ENCODE measurements around the gene FYCO1.
"Not testable (repeated sequence)": the region's sequence is repeated elsewhere in the genome, so short reads cannot be mapped to it uniquely, and the experiment has no call there.

FYCO1 gene

DNA sequence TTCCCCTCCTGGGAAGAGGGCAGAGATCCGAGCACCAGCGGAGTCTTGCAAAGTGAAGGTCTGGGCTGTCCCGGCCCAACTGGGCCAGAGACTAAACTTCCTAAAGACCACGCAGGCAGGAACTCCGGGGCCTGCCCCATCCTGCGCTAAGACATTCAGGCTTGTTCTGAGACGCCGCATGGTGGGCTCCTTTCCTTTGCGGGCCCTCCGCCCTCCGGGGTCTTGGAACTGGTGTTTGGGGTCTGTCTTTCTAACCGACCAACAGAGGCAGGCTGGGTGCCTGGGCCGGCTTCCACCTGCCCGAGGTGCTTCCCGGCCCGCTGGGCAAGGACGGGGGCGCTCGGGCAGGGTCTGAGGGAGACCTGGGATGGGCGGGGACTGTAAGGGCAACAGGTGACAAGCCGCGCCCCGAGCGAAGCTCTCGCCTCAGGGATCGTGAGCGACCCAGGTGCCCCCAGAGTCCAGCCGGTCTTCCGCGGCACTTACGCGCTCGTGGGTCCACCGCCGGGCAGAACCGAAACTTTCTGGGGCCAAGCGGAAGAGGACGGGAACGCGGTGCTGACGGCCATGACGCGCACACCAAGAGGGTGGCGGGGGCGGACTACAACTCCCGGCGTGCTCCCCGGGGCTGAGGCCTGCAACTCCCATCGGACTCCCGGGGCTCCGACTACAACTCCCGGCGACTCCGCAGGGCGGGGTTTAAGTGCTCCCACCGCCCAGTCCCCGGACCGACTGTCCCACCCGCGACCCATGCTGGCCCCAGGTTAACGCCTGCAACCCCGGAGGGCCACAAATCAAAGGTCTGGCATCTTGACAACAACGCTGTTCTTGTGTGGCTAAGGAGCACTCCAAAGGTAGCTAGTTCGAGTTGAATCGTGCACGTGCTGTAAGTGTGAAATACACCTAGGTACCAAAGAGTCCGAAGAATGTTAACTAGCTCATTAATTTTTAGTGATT is at the start of gene FYCO1:
FYCO1 (minus strand) TSS at position 589 of the 957 bp plus-strand sequence. CDS start 10,914 bp downstream, outside the sequence.
- peak; percentile 94 for DNase-seq

DNA sequence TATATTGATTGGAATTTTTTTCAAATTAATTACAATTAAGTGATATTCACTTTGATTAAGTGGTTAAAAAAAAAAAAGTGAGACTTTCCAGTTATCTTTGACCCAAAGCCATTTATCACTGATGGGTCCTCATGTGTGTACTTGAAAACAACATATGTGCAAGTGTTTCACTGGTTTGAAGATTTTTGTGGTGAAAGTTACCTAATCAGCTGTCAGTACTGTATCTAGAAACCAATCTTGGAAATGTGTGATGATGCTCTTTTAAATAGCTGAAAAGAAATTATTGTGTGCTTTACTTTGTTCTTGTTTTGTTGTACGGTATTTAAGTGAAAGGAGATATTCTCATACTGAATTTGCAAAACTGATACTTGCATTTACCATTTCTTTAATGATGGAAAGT is 43.3 kb upstream of the FYCO1 start:
- DNase-seq = no peak

DNA sequence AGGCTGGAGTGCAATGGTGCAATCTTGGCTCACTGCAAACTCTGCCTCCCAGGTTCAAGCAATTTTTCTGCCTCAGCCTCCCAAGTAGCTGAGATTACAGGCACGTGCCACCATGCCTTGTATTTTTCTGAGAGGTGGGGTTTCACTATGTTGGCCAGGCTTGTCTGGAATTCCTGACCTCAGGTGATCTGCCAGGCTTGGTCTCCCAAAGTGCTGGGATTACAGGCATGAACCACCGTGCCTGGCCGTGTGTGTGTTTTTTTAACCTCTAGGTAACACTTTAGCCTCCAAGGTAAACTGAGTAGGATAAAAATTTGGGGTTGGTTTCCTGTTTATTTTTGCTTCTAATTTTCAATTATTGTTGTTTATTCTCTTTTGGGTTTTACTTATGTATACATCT is 42.4 kb upstream of the FYCO1 start:
- DNase-seq = not testable (repeated sequence)

DNA sequence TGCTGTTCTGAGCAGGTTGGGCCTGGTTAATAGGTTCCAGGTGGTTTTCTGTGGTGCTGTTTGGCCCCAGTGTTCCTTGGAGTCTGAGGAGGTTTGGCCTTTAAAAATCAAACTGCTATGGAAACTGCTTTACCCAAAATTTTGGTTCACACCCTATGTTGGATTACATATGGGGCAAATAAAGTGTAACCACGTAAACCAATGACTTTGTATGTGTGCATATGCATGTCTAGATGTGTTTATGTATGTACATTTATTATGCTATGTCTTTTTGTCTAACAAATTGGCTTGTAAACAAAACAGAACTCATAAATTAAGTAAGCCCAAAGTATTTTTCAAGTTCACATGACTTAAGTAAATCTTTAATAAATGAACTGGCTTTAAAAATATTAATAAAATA is 40.6 kb upstream of the FYCO1 start:
- no peak for DNase-seq

DNA sequence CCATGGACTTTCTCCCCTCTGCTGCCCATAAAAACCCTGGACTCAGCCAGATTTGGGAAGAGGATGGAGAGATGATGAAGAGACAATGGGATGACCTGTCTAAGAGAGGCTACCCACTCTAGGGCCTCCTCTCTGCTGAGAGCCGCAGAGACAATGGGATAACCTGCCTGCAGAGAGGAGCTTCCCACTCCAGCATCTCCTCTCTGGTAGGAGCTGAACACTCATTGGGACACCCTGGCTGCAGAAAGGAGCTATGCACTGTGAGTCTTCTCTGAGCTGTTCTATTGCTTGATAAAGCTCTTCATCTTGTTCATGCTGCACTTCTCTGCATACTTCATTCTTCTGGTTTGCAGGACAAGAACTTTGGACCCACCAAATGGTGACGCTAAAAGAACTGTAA is 36.1 kb upstream of the FYCO1 start:
- no peak for DNase-seq

DNA sequence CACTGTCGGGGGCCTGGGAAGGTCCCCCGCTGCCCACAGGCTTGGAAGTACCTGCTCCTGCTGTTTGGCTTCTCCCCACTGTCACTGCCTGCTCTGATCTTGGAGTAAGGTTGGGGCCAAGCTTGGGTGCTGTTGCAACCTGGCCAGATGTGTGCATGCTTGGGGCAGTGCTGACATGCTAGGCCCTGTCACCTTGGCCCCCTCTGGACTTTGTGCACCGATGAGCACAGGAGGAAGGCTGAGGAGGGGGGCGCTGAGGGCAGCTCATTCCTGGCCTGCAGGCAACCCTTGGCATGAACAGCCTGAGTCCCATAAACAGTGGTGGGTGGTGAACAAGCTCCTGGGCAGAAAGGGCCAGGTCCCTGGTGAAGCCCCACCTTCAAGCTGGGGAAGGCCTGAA is 35.6 kb upstream of the FYCO1 start:
- DNase-seq = no peak

DNA sequence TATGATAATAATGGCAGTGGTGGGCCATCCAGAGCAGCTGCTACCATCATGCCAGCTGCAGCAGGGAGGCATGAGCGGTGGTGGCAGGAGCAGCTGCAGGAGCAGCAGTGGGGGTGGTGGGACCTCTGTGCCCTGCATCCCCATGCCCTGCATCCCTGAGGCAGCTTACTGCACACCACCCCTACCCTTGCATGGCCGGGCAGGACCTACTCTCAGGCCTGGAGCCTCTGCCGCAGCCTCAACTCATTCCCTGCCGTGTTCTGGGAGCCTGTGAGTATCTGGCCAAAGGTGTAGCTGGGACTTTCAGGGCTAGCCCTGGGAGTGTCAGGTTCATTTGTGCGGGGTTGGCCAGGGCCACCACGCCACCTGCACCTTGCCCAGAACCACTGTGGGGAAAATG is 35.0 kb upstream of the FYCO1 start:
- DNase-seq = no peak

DNA sequence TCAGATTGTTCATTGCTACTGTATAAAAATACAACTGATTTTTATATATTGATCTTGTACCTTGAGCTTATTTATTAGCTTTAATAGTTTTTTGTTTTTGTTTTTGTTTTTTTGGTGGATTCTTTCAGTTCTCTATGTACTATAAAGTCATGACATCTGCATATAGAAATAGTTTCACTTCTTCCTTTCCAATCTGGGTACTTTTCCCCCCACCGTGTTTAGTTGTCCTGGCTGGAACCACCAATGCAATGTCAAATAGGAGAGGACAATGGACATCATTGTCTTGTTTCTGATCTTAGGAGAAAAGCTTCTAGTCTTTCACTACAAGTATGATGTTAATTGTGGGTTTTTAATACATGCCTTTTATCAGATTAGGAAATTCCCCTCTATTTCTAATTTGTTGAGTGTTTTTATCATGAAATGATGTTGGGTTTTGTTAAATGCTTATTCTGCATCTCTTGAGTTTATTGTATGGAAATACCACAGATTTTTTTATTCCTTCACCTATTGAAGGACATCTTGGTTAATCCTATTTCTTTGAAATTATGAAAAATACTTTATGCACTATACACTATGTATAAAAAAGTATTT is 34.4 kb upstream of the FYCO1 start:
- DNase-seq = no peak

DNA sequence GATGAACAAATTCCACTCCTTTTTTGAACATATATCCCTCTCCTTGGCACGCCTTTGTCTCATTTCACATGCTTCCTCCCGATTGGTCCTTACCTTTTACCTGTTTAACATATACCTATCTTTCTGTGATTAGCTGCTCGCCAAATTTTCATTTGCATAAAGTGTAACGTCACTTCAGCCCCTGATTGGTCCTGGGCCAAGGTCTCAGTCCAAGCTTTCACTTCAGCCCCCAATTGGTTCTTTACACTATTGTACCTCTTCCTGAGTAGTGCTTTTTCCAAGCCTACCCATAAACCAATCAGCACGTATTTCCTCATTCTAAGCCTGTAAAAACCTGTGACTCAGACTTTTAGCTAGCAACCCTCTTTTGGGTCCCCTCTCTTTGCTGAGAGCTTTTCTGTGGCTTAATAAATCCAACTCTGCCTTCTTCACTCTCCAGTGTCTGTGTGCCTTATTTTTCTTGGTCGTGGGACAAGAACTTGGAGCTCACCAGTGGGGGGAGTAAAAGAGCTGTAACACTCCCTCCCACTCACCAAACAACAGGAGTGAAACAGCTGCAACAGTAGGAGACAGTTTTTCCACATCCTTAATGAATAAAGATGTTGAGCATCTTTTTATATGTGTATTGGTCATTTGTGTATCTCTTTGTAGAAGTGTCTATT is 32.2 kb upstream of the FYCO1 start:
- DNase-seq = no peak

DNA sequence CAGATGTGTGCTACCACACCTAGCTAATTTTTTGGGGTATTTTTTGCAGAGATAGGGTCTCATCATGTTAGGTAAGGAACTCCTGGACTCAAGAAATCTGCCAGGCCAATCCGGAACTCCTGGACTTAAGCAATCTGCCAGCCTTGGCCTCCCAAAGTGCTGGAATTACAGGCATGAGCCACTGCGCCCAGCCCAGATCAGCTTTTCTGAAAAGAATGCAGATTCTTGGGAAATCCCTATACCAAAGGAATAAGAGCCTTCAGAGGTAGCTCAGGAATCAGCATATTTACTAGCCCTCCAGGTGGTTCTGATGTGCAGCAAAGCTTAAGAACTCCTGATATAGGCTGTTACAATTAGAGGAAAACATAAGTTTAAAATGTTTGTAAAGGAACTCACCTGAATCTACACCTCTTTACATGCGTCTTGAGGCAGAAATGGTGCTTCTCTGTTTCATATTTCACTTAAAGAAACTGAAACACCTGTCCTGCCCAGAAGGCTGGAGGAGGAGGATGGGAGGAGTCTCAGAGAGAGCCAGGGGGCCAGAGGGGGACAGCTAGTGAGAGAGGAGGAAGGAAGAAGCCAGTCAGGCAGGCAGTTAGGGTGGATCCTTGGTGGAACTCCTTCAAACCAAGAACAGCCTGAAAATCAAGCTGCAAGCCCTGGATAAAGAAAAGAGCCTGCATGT is 31.5 kb upstream of the FYCO1 start, which contains the start of gene XCR1:
XCR1 (minus strand) TSS at position 463 of the 685 bp plus-strand sequence. CDS start 5,536 bp downstream, outside the sequence.
- DNase-seq = no peak

DNA sequence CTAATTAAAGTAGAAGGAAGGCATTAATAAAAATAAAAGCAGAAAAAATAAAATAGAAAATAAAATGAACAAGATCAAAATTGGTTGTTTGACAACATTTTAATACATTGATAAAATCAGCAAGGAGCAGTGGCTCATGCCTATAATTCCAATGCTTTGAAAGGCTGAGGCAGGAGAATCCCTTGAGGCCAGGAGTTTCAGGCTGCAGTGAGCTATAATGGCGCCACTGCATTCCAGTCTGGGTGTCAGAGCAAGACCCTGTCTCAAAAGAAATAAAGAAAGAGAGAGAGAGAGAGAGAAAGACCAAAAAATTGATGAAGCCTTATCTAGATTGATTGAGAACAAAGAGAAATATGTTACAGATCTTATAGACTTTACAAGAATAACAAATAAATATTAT is 29.5 kb upstream of the FYCO1 start:
- DNase-seq = no peak

DNA sequence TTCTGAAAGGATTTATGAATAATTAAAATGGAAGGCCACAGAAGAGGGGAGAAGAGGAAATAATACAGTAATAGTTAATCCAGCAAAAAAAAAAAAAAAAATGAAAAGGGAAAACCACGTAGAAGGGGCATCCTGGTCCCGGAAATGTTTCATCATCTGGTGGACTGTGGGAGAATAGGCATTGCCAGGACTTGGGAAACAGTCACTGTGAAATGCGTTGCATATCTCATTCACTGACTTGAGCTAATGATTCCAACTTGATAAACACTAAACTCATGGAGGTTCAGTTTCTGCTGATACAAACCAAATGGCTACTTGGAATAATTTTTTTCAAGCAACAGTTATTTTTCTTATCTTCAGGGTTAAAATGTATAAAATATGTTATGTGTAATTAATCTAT is 28.5 kb upstream of the FYCO1 start:
- DNase-seq = no peak

DNA sequence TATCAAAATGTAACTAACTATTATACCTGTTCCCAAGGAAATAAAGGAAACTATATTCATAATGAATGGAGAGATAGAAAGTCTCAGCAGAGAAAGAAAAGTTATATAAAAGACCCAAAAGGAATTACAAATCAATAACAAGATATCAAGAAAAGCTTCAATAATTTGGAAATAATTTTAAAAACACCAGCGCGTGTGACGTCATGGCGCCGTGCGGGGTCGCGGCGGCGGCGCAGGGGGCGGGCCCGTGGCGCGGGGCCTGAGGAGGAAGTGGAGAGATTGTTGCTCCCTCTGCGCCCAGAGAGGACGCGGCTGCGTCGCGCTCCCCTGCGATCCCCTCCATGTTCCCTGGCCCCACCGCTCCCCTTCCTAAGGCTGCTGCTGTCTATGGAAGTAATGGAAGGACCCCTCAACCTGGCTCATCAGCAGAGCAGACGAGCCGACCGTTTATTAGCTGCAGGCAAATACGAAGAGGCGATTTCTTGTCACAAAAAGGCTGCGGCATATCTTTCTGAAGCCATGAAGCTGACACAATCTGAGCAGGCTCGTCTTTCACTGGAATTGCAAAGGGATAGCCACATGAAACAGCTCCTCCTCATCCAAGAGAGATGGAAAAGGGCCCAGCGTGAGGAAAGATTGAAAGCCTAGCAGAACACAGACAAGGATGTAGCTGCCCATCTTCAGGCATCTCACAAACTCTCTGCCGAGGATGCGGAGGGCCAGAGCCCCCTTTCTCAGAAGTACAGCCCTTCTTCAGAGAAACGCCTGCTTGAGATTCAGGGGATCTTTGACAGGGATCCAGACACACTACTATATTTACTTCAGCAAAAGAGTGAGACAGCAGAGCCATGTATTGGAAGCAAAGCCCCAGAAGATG is 27.5 kb upstream of the FYCO1 start:
- no peak for DNase-seq

DNA sequence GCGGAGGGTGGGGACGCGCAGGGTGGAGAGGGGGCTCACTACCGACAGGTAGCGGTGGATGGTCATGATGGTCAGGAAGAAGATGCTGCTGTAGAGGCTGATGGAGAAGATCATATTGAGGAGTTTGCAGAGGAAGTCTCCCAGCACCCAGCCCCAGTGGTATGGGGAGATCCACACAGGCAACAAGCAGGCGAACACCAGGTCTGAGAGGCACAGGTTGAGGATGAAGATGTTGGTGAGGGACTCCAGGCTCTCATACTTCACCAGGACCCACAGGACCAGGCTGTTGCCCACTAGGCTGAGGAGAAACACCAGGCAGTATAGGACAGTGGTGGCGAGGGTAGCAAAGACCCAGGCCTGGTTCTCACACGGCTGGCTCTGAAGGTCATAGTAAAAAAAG is 25.9 kb upstream of the FYCO1 start:
- no peak for DNase-seq

DNA sequence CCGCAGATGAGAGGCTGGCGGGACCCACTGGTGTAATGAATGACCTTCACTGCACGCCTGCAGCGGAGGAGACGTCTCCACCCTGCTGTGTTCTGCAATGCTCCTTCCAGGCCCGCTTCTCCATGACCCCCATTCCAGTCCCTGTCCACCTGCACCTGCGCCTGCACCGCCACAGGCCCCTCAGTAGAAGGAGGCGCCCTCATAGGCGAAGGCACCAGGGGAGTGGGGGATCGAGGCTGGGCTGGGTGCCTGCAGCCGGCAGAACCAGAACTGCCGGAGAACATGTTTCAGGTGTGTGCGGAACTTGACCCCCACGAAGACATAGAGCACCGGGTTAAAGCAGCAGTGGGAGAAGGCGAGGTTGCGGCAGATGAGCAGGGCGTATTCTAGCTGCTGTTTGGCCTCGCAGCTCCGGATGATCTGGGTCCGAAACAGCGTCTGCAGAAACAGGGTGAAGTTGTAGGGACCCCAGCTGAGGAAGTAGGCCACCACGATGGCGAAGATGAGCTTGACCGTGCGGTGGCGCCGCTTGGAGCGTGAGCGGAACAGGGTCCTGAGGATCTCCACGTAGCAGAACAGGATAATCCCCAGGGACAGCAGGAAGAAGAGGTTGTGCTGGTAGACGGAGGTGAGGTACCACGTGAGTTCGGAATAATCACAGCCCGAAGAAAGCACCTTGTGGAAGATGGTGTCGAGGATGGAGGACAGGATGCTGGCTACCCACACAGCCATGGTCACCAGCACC is 25.3 kb upstream of the FYCO1 start:
- no peak for DNase-seq

DNA sequence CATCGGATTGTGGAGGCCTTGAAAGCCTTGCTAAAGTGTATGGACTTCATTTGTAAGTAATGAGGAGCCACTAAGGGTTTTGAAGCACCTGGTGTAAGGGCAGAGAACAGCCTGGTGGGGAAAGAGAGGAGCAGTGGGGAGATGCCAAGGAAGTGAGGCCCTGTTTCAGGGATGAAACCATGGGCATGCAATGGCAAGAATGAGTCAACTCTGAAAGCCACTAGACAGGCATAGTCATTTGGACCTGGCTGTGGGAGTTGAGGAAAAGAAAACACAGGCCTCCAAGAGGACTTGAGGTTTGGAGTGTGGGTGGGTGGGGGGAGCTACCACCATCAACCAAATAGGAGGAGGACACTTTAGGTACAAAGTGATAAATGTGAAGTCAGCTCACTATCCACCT is 24.1 kb upstream of the FYCO1 start:
- DNase-seq = no peak

DNA sequence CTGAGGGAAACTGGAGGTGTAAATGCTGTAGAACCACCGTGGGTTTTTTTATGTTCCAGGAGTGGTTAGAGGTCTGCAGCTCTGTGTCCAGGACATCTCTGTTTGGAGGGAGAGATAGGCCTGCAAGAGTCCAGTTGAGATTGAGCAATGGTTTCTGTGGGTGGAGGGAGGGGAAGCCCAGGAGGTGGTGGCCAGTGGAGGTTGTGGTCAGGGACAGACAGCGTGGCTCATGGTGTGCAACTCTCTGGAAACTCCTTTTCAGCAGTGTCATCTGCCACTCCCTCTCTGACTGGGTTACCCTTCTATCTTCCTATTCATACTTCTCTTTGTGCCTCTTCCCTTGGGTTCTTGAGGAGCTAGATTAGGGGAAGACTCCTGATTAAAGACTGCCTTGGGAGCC is 22.1 kb upstream of the FYCO1 start:
- no peak for DNase-seq

DNA sequence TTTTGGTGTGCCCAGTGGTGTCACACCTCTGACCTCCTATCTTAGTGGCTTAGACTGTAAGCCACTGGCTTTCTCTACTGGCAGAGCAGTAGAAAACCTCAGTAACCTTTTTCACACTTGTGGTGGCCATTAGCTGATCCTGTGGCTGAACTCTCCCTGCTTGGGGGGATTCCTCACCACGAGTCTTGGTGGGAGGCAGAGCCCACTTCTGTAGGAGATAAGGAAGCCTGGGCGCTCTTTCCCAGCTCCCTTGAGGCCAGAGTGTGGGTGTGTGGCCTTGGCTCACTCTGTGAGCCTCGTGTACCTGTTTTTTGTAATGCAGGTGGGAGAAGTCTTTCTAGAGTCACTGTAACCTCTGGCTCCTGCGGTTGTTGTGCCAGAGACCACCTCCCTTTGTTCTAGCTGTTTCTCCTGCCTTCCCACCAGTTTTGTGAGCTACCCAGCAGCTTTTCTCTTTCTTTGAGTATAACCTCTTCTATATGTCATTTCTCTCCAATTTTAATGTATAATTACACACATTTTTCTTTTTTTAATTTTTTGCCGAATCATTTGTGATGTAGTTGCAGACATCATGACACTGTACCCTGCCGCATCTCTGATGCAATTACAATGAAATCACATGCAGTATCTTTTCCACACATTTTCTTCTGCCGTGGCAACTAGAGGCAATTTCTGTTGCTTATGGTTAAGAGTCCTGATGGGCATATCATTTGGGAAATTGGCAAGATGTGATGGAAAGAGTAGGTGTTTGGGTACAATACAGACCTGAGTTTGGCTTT is 17.9 kb upstream of the FYCO1 start:
- DNase-seq = no peak

DNA sequence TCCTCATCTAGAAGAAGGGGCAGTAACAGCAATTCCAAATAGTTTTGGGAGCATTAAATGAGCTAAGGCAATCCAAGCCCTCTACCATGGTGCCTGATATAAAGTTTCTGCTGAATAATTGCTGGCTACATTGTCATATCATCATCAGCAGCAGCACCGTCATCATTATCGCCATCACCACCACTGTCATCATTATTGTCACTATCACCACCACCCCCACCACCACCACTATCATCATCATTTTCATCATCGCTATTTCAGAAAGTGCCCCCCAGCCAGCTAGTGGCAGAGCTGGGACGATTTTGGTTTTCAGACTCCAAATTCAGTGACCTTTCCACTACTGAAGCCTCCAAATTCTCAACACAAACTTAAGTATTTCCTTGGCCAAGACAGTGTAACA is 16.6 kb upstream of the FYCO1 start:
- DNase-seq = no peak

DNA sequence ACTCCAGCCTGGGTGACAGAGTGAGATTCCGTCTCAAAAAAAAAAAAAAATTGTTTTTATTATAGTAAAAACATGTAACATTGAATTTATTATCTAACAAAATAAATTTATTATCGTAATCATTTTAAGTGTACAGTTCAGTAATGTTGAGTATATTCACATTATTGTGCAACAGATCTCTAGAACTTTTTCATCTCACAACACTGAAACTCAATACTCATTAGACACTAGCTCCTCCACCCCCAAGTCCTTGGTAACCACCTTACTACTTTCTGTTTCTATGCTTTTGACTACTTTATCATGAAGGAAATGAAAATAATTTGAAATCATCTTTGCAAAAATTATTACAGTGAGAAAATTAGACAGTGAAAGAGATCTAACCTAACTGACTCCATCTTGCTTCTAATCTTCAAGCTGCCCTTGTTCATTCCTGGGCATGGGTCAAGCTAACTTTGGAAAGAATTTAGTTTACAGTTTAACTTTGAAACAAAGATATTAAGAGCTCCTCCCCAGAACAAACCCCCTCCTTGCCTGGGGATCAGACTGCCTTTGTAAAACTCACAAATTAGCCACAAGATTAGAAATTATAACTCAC is 15.0 kb upstream of the FYCO1 start:
- no peak for DNase-seq

All from left hindlimb (tissue), 1 donor.